ENCODE measurements around the gene DCDC2C. TPM values are rescaled to one million over a fixed set of nuclear protein-coding genes. Genes with fewer than 3 reads are reported as not detected.

Gene DCDC2C
- total RNA-seq, 1 experiment from 2014 or later, result not detected

- DNase-seq (ENCODE audit: low read depth), result no peak
- in situ Hi-C loops (cut with HindIII; ENCODE audit: low pct_unique_long_range_greater_than_20kb, low sequenced_read_pairs), result no loop called here
Observed at GRCh38 chr2:3736112-3736511, 32.7 kb downstream of the DCDC2C start.

DNA sequence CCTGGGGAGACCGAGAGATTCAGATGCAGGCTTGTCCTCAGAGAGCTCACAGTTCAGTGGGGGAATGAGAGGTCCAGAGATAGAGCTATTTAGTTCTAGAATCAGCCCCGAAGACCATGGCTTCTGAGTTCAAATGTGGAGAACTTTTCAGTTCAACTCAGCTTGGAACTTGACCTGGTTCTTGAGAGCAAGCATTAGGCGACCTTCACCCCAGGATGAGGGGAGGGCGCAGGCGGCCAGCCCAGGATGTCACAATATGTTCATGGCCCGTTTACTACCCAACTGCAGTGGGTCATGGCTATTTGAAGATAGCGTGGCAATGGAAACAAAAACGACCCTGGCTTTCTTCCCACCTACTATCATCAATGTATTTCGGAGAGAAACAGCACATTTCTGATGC lies 33.8 kb downstream of the DCDC2C start:
- in situ Hi-C loops (cut with HindIII; ENCODE audit: low pct_unique_long_range_greater_than_20kb, low sequenced_read_pairs), result no loop called here
- DNase-seq (ENCODE audit: low read depth), result no peak

DNA sequence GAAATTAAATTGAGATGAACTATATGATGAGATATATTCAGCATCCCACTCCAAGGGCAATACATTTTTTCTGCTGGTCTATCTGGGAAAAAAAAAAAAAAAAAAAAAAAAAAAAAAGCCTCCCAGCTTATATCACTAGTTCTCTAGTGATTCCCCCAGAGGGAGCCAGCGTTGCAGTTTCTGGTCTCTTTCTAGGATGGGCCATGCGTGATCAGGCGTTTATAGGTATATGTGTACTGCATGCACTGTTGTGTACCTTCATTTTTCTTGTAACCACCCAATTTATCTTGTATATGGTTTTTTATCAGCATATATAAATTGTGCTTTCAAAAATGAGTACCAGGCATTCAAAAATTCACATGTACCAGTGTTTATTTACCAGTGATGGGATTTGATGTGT lies 35.1 kb downstream of the DCDC2C start:
- in situ Hi-C loops (cut with HindIII; ENCODE audit: low pct_unique_long_range_greater_than_20kb, low sequenced_read_pairs), result no loop called here
- DNase-seq (ENCODE audit: low read depth), result peak; percentile 18

- no peak for DNase-seq (ENCODE audit: low read depth)
- in situ Hi-C loops (cut with HindIII; ENCODE audit: low pct_unique_long_range_greater_than_20kb, low sequenced_read_pairs), result no loop called here
Observed at GRCh38 chr2:3739313-3739712, 35.9 kb downstream of the DCDC2C start.

DNA sequence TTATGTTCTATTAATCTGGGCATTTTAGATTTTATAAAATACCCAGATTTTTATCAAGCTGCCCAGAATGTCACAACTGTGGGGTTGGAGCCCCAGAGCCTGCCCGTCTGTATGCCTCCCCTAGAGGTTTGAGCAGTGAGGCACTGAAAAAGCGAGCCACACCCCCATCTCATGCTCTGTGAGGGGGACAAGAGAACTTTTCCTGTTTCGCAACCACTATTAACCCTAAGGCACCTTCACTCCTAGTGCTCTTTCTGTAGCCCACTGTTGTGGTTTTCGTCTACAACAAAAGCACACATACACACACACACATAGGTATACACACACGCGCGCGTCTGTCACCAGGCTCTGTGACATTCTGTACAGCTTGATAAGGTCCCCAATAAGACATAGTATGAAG lies 38.0 kb downstream of the DCDC2C start:
- in situ Hi-C loops (cut with HindIII; ENCODE audit: low pct_unique_long_range_greater_than_20kb, low sequenced_read_pairs), result no loop called here
- no peak for DNase-seq (ENCODE audit: low read depth)

GRCh38 chr2:3741867-3742602 lies 38.7 kb downstream of the DCDC2C start:
- DNase-seq (ENCODE audit: low read depth), result no peak
- in situ Hi-C loops (cut with HindIII; ENCODE audit: low pct_unique_long_range_greater_than_20kb, low sequenced_read_pairs), result no loop called here

- DNase-seq (ENCODE audit: low read depth), result no peak
- in situ Hi-C loops (cut with HindIII; ENCODE audit: low pct_unique_long_range_greater_than_20kb, low sequenced_read_pairs), result no loop called here
Observed at GRCh38 chr2:3742743-3743508, 39.6 kb downstream of the DCDC2C start.

- in situ Hi-C loops (cut with HindIII; ENCODE audit: low pct_unique_long_range_greater_than_20kb, low sequenced_read_pairs), result no loop called here
- DNase-seq (ENCODE audit: low read depth), result no peak
Observed at GRCh38 chr2:3743951-3744555, 40.7 kb downstream of the DCDC2C start.

DNA sequence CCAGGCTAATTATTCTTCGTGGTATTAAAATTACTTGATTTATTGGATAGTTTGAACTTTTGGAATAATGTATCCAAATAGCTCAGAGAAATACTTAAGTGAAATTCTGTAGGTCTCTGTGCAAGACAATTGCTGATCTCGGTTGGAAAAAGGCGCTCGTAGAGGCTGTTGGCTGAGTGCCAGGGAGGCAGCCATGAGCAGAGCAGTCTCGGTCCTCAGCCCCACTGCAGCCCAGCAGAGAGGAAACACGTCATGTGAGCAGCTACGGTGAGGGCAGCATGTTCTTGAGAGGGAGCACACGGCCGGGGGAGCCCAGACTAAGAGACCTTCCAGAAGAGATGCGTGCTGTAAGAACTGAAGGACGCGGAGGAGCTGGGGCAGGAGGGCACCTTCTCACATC lies 42.5 kb downstream of the DCDC2C start:
- DNase-seq (ENCODE audit: low read depth), result no peak
- in situ Hi-C loops (cut with HindIII; ENCODE audit: low pct_unique_long_range_greater_than_20kb, low sequenced_read_pairs), result no loop called here

DNA sequence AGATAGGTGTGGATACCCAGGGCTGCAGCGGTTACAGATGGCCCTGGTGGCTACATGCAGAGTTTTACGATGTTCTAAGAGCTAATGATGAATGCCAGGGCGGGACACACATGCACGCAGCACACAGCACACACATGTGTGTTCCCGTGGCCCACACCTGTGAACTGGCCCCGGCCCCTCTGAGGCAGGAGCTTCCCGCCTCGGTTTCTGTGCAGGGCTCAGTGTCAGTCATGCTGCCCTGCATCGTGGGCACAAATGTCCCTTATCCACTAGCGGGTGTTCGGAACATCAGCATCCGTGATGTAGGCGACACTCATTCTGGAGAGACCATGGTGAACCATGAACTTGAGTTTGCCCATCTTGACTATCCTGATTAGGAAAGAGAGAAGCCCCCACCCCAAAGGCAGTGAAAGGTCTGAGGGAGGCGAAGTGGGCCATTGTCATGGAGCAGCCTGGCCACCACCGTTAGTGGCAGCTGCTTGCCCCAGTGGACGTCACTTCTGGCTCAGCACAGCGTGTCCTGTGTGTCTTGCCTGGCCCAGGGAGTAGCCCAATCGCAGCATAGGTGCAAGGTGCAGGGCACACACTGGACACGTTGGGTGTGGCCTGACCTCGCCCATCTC lies 43.8 kb downstream of the DCDC2C start:
- in situ Hi-C loops (cut with HindIII; ENCODE audit: low pct_unique_long_range_greater_than_20kb, low sequenced_read_pairs), result no loop called here
- DNase-seq (ENCODE audit: low read depth), result no peak

DNA sequence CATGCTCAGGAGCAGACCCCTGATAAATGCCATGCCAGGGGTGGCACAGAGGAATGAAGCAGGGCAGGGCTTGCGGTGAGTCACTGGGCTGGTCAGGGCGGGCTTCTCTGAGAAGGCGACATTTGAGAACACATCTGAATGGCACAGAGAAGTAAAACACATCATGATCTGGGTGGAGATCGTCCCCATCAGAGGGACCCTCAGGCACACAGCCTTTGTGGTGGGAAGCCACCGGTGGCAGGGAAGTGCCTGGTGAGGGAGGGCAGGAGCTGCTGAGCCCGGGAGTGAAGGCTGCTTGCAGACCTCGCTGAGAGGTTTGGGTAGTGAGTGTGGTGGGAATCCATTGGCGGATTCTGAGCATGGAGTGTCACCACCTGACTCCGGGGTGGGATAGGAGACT lies 44.5 kb downstream of the DCDC2C start:
- in situ Hi-C loops (cut with HindIII; ENCODE audit: low pct_unique_long_range_greater_than_20kb, low sequenced_read_pairs), result no loop called here
- no peak for DNase-seq (ENCODE audit: low read depth)

GRCh38 chr2:3749201-3749600 lies 45.8 kb downstream of the DCDC2C start:
- DNase-seq (ENCODE audit: low read depth), result no peak
- in situ Hi-C loops (cut with HindIII; ENCODE audit: low pct_unique_long_range_greater_than_20kb, low sequenced_read_pairs), result no loop called here

DNA sequence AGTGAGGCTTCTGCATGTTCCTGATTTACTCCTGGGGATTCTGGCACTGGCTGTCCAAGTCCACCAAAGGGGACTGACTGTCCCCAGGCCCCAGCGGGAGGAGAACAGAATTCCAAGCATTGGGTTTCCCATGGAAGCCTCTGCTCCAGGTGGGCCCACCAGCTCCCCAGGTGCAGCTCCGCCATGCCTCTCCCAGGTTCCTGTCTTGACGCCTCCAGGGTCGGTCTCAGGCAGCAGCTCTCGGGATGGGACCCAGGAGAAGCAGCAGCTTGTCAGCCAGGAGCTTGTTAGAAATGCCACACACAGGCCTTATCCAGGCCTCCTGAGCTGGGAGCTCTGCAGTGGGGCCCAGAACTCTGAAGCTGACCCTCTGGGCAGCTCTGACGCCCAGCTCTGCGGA lies 47.9 kb downstream of the DCDC2C start:
- no peak for DNase-seq (ENCODE audit: low read depth)
- in situ Hi-C loops (cut with HindIII; ENCODE audit: low pct_unique_long_range_greater_than_20kb, low sequenced_read_pairs), result no loop called here

- in situ Hi-C loops (cut with HindIII; ENCODE audit: low pct_unique_long_range_greater_than_20kb, low sequenced_read_pairs), result no loop called here
- DNase-seq (ENCODE audit: low read depth), result no peak
Observed at GRCh38 chr2:3751806-3752205, 48.4 kb downstream of the DCDC2C start.

DNA sequence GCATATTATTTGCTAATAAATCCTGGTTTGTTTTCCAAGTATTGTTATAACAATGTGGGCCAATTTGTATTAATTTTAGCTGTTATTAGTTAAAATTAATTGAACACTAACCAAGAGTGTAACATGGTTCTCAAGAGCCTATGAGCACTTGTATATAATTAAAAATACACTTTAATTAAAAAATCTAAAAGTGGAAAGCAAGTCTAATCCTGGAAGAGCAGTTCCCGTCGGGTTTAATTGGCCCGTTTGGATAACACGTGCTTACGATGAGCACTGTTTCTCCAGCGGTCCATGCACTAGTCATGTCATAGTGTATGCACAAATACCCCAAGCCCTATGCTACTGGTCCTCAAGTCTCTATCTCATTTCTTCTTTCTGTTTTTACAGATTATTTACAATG lies 49.0 kb downstream of the DCDC2C start:
- no peak for DNase-seq (ENCODE audit: low read depth)
- in situ Hi-C loops (cut with HindIII; ENCODE audit: low pct_unique_long_range_greater_than_20kb, low sequenced_read_pairs), result no loop called here

GRCh38 chr2:3753561-3753960 lies 50.2 kb downstream of the DCDC2C start:
- in situ Hi-C loops (cut with HindIII; ENCODE audit: low pct_unique_long_range_greater_than_20kb, low sequenced_read_pairs), result no loop called here
- DNase-seq (ENCODE audit: low read depth), result no peak

GRCh38 chr2:3754280-3754679 lies 50.9 kb downstream of the DCDC2C start:
- in situ Hi-C loops (cut with HindIII; ENCODE audit: low pct_unique_long_range_greater_than_20kb, low sequenced_read_pairs), result no loop called here
- DNase-seq (ENCODE audit: low read depth), result no peak

GRCh38 chr2:3754795-3755194 lies 51.4 kb downstream of the DCDC2C start:
- in situ Hi-C loops (cut with HindIII; ENCODE audit: low pct_unique_long_range_greater_than_20kb, low sequenced_read_pairs), result no loop called here
- DNase-seq (ENCODE audit: low read depth), result no peak

DNA sequence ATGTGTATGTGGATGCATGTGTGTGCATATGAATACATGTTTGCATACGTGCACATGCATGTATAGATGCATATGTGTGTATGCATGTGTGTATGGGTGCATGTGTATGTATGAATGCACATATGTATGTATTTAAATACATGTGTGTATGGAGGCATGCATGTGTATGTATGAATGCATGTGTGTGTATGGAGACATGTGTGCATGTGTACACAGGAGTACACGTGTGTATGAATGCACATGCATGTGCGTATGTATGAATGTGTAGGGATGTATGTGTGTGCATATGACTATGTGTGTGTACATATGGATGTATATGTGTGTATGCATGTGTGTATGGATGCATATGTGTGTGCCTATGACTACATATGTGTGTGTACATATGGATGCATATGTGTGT lies 51.9 kb downstream of the DCDC2C start:
- no peak for DNase-seq (ENCODE audit: low read depth)
- in situ Hi-C loops (cut with HindIII; ENCODE audit: low pct_unique_long_range_greater_than_20kb, low sequenced_read_pairs), result no loop called here

Data from Caki2 (cell line).